ENCODE data around the gene CSTB.

- no peak for TF ChIP-seq CTCF (IDR thresholded peaks at IDR 0.05)
- no peak for TF ChIP-seq POLR2A (IDR thresholded peaks at IDR 0.05)
These were observed 39.1 kb upstream of the CSTB start for GRCh38 chr21:43815107-43815613.
